Esophagus muscularis mucosa (tissue), 4 donors: Measurements from ENCODE around the gene GBA2. TPM values are rescaled to one million over a fixed set of nuclear protein-coding genes. Genes with fewer than 3 reads are reported as not detected.
A peak's percentile ranks its signal among the peaks of the same experiment; 100 is the strongest.

Experiments
- DNase-seq: peaks from one replicate; pipeline ENCODE4 v3.0.0-alpha.2; 2017; ENCODE audit errors: extremely low spot score
- H3K27ac ChIP-seq, 4 donors: fragments of 200-600 bp; sonication (generic); replicated peaks in 1 of 4; 1 replicate in 3 of 4; 2 replicates in 1 of 4; pipeline ENCODE4 v1.5.1; 2016 to 2019; ENCODE audit warnings: mild to moderate bottlenecking in 1 of 4
- H3K27me3 ChIP-seq, 4 donors: fragments of 200-600 bp; sonication (generic); one replicate each; pipeline versions ENCODE4 v1.5.1 to v1.6.0; 2016 to 2019
- H3K36me3 ChIP-seq, 4 donors: fragments of 200-600 bp; sonication (generic); one replicate each; pipeline ENCODE4 v1.5.1; 2016 to 2019
- H3K4me1 ChIP-seq, 4 donors: fragments of 200-600 bp; sonication (generic); one replicate each; pipeline ENCODE4 v1.5.1; 2016 to 2019
- H3K4me3 ChIP-seq, 4 donors: fragments of 200-600 bp; sonication (generic); 1 replicate in 2 of 4; 2 replicates in 2 of 4; pipeline ENCODE4 v1.5.1; 2016 to 2019; ENCODE audit warnings: mild to moderate bottlenecking in 4 of 4, moderate library complexity in 1 of 4
- H3K9me3 ChIP-seq, 4 donors: fragments of 200-600 bp; sonication (generic); 1 replicate in 3 of 4; 2 replicates in 1 of 4; pipeline ENCODE4 v1.5.1; 2016 to 2019
- EP300 ChIP-seq: sonication (generic); formaldehyde crosslinking; IDR thresholded peaks from one replicate; pipeline ENCODE4 v1.6.1; 2017; ENCODE audit warnings: antibody characterized with exemption
- POLR2A ChIP-seq: fragments of 450-650 bp; IDR thresholded peaks from one replicate; pipeline ENCODE4 v1.6.1; 2017; ENCODE audit warnings: antibody characterized with exemption, moderate library complexity, mild to moderate bottlenecking, low read depth
- POLR2AphosphoS5 ChIP-seq, 2 donors: sonication (generic); formaldehyde crosslinking; IDR thresholded peaks; one replicate each; pipeline ENCODE4 v1.6.1; 2017; ENCODE audit warnings: antibody characterized with exemption in 2 of 2
- WGBS: methylation state at CpG from one replicate; pipeline ENCODE4 v1.1.5; 2018; 5-methylcytosine and 5-hydroxymethylcytosine counted together
- intact Hi-C: fragments of 100-400 bp; cut with DNase I; formaldehyde crosslinking; loops from one replicate; pipeline ENCODE4 v1.15.1; 2023
- total RNA-seq, 4 donors: library from RNA; depleted of rRNA; stranded (reverse); fragments of >200 nt; gene quantifications; one replicate each; pipeline versions ENCODE4 v1.1.0 to v1.2.1, GENCODE V29; 2016
- TF ChIP-seq, protein P1 (sequence below), 3 experiments: fragments of 200-600 bp in 2 of 3; fragments of 450-650 bp in 1 of 3; sonication (generic) in 2 of 3; IDR thresholded peaks; one replicate each; pipeline ENCODE4 v1.5.1; 2017 to 2019; ENCODE audit warnings: antibody characterized with exemption in 3 of 3, mild to moderate bottlenecking in 2 of 3, moderate library complexity in 1 of 3

Gene GBA2
- total RNA-seq, 4 donors from 2014 or later, result 44.0 to 67.8 (median 55.5) TPM

DNA sequence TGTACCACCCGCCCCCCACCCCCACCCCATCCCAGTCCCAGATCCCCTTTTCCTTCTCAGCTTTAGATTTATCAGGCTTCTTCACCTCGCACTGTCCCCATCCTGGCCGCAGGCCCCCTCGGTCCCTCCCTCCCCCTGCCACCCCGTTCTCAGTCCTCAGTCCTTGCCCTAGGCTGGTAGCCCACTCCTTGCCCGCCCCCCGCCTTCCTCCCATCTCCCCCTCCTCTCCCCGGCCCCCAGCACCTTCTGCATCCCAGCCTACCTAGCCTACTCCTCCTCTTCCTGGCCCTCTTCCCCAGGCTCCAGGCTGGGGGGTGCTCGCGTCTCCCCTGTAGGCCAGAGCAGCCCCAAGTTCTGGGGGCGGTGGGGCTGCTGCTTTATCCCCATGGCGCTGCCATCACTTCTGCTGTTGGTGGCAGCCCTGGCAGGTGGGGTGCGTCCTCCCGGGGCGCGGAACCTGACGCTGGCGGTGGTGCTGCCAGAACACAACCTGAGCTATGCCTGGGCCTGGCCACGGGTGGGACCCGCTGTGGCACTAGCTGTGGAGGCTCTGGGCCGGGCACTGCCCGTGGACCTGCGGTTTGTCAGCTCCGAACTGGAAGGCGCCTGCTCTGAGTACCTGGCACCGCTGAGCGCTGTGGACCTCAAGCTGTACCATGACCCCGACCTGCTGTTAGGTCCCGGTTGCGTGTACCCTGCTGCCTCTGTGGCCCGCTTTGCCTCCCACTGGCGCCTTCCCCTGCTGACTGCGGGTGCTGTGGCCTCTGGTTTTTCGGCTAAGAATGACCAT, 43.2 kb upstream of the GBA2 start:
- intact Hi-C loops, result no loop called here
- Histone ChIP-seq H3K36me3 (no peaks in the 10 kb centered on the region), H3K27ac (peak overlapping the region; percentile 85 to 91 (median 87)), H3K4me1 (peaks cover 28 to 64% (median 57%) of the 10 kb centered on the region in 4 donors), H3K4me3 (peak overlapping the region; percentile 68 to 82 (median 68)), H3K27me3 (no peaks in the 10 kb centered on the region), H3K9me3 (no peaks in the 10 kb centered on the region)
- no peak for DNase-seq
- TF ChIP-seq POLR2AphosphoS5 (IDR thresholded peaks at IDR 0.05) (no peak), POLR2A (no peak), EP300 (no peak)
- TF ChIP-seq, protein P1, sequence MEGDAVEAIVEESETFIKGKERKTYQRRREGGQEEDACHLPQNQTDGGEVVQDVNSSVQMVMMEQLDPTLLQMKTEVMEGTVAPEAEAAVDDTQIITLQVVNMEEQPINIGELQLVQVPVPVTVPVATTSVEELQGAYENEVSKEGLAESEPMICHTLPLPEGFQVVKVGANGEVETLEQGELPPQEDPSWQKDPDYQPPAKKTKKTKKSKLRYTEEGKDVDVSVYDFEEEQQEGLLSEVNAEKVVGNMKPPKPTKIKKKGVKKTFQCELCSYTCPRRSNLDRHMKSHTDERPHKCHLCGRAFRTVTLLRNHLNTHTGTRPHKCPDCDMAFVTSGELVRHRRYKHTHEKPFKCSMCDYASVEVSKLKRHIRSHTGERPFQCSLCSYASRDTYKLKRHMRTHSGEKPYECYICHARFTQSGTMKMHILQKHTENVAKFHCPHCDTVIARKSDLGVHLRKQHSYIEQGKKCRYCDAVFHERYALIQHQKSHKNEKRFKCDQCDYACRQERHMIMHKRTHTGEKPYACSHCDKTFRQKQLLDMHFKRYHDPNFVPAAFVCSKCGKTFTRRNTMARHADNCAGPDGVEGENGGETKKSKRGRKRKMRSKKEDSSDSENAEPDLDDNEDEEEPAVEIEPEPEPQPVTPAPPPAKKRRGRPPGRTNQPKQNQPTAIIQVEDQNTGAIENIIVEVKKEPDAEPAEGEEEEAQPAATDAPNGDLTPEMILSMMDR (IDR thresholded peaks at IDR 0.05), result no peak
- 47% methylated on average over 14 of the region's 34 CpGs for WGBS

DNA sequence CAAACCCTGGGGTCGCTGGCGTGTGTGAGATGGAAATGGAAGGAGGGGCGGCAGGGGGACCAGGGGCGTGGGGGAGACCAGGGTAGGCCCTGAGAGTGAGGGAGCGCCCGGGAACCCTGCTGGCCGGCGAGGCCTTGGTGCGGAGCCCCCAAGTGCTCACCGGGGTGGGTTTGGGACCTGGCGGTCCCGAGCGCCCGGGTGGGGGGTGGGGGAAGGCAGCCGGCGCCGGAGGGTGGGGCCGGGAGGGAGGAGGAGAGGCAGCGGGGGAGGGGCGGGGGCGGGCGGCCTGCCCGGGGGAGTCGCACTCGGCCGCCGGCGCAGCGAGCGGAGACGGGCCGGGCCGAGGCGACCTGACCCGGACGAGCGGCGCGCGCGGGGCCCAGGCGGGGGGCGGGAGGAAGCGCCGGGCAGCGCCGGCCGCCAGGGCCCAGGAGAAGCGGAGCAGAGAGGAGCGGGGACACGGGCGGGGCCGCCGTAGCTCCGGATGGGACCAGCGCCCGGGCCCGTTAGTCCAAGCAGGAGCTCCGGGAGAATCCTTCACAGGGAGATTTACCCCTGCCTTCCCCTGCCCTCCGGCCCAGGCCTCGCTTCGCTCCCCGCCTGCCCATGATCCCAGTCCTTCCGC, 42.4 kb upstream of the GBA2 start, which contains the start of gene NPR2:
NPR2 (plus strand) TSS at position 295 of the 625 bp plus-strand sequence. CDS start 818 bp downstream, outside the sequence.
- WGBS, result 3% methylated on average over 13 of the region's 64 CpGs
- peaks cover 28 to 62% (median 57%) of the 10 kb centered on the region in 4 donors for H3K4me1 ChIP-seq

DNA sequence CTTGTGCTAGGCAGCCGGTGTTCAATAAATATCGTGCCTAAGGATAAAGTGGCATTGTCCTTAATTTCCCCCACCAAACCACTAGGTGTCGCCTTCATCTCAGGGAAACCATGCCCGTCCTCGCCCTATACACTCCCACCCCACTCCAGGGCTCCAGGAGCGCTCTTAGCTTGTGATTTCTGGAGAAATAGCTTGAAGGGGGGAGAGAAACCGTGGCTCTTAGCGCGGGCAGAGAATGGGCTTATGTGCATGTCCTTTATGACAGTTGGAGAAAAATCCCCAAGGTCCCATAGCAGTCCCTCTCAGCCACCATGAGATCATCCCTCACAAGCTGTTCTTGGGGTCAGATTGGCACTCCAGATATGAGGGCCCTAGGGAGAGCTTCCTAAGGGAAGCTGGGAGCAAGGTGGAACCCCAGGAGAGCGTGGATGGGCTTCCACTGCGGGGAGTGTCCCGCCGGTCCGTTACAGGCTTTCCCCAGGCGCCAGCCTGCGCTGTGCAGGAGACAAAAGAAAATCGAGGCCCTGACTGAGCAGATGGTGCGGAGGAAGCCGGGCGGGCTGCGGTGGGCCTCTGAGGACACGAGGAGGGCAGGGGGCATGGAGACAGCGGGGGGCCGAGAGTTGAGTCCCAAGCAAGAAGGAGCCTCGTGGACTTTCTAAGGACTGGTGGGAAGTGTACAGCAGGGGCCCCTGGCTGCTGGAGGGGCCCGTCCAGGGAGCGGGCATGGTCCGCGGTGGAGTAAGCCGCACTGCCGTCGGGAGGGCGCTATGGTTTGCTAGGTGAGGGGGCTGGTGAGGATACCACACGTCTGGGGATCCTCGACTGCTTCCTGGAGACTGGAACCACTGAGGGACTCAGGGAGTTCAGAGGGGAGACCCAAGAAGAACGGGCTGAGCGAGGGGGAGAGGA, 41.6 kb upstream of the GBA2 start:
- Histone ChIP-seq H3K27me3 (no peaks in the 10 kb centered on the region), H3K27ac (peak overlapping the region; percentile 85 to 91 (median 87)), H3K4me3 (peak overlapping the region; percentile 68 to 82 (median 68)), H3K36me3 (no peaks in the 10 kb centered on the region), H3K4me1 (peaks cover 28 to 54% (median 53%) of the 10 kb centered on the region in 4 donors), H3K9me3 (no peaks in the 10 kb centered on the region)
- no peak for DNase-seq
- TF ChIP-seq, protein P1 (IDR thresholded peaks at IDR 0.05), result peak; percentile 83 to 91 (median 85)
- peak in 1 of 2 donors; percentile 53 for TF ChIP-seq POLR2AphosphoS5 (IDR thresholded peaks at IDR 0.05)
- no peak for TF ChIP-seq POLR2A
- 39% methylated on average over 29 of the region's 37 CpGs for WGBS
- intact Hi-C loops, result loop anchor here (2.0 kb wide), 2 partner anchors 36 to 92 kb away; no protein-coding TSS in a partner anchor

More for the DNA sequence above, 42.4 kb upstream of the GBA2 start, which contains the start of gene NPR2:
- H3K27me3 ChIP-seq, result no peaks in the 10 kb centered on the region
- no peaks in the 10 kb centered on the region for H3K9me3 ChIP-seq
- peak within 1 kb of the TSS; percentile 85 to 91 (median 87) for H3K27ac ChIP-seq
- no peaks in the 10 kb centered on the region for H3K36me3 ChIP-seq
- peak within 1 kb of the TSS; percentile 68 to 82 (median 68) for H3K4me3 ChIP-seq
- intact Hi-C loops, result loop anchor here (2.0 kb wide), 2 partner anchors 35 to 91 kb away; no protein-coding TSS in a partner anchor
- TF ChIP-seq POLR2AphosphoS5 (IDR thresholded peaks at IDR 0.05), result peak in 1 of 2 donors; percentile 14
- no peak for TF ChIP-seq POLR2A
- TF ChIP-seq, protein P1 (IDR thresholded peaks at IDR 0.05), result no peak
- no peak for TF ChIP-seq EP300
- no peak for DNase-seq

DNA sequence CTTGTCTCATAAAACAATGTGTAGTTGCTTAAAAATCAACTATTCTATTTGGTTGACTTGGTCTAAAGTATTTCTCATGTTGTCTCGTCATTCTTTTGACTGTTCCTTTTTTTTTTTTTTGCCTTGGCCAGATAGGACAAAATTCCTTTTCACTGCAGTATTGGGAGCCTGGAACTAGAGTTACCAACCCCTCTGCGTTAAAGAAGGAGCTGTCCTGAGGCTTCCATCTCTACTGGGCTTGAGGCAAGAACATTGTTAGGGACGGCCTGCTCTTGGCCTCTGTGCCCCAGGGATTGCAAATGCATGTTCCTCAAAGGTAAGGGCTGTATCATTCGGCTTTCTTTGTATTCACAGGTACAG, 41.0 kb upstream of the GBA2 start:
- no peaks in the 10 kb centered on the region for H3K9me3 ChIP-seq
- intact Hi-C loops, result loop anchor here (2.0 kb wide), 2 partner anchors 37 to 93 kb away; no protein-coding TSS in a partner anchor
- WGBS, result 31% methylated on average over 4 of the region's 4 CpGs
- H3K27ac ChIP-seq, result peak overlapping the region in 1 of 4 donors; percentile 91
- H3K4me1 ChIP-seq, result peaks cover 28 to 48% (median 47%) of the 10 kb centered on the region in 4 donors
- no peak for TF ChIP-seq EP300
- TF ChIP-seq POLR2A, result no peak
- TF ChIP-seq, protein P1 (IDR thresholded peaks at IDR 0.05), result no peak
- TF ChIP-seq POLR2AphosphoS5 (IDR thresholded peaks at IDR 0.05), result no peak
- no peaks in the 10 kb centered on the region for H3K27me3 ChIP-seq
- no peak for DNase-seq
- peak overlapping the region in 1 of 4 donors; percentile 68 for H3K4me3 ChIP-seq
- H3K36me3 ChIP-seq, result no peaks in the 10 kb centered on the region
